Fibroblast of mammary gland (primary cell): Measurements from ENCODE around the gene PLEKHA8.

Experiments
- DNase-seq: peaks from one replicate; pipeline ENCODE4 v3.0.0-alpha.2; 2010; ENCODE audit warnings: low read depth
- H3K4me3 ChIP-seq: 2 replicates; pipeline ENCODE4 v1.5.1; 2011; ENCODE audit warnings: low read depth, mild to moderate bottlenecking, low read length, moderate library complexity; ENCODE audit not compliant: control insufficient read depth
- CTCF ChIP-seq: conservative IDR thresholded peaks from 2 replicates; pipeline ENCODE4 v1.5.1; 2011; ENCODE audit warnings: low read depth, low read length, inconsistent platforms; ENCODE audit not compliant: control insufficient read depth, insufficient read depth

Gene PLEKHA8

GRCh38 chr7:30066687-30067086 lies 38.5 kb downstream of the PLEKHA8 start:
- DNase-seq: no peak
- no peak for TF ChIP-seq CTCF
- H3K4me3 ChIP-seq: no peak overlapping the region

GRCh38 chr7:30068117-30068516 lies 39.9 kb downstream of the PLEKHA8 start:
- DNase-seq: peak; percentile 85
- no peak for TF ChIP-seq CTCF
- no peak overlapping the region for H3K4me3 ChIP-seq

- DNase-seq: no peak
- no peak for TF ChIP-seq CTCF
- no peak overlapping the region for H3K4me3 ChIP-seq
Measured at GRCh38 chr7:30069096-30069867, 41.1 kb downstream of the PLEKHA8 start.

GRCh38 chr7:30070052-30070451 lies 41.8 kb downstream of the PLEKHA8 start:
- no peak for DNase-seq
- no peak for TF ChIP-seq CTCF
- H3K4me3 ChIP-seq: no peak overlapping the region

- H3K4me3 ChIP-seq: no peak overlapping the region
- DNase-seq: no peak
- no peak for TF ChIP-seq CTCF
Measured at GRCh38 chr7:30072735-30073134, 44.5 kb downstream of the PLEKHA8 start.

- peak; percentile 64 for TF ChIP-seq CTCF
- peak; percentile 67 for DNase-seq
- H3K4me3 ChIP-seq: no peak overlapping the region
Measured at GRCh38 chr7:30074422-30075030, 46.3 kb downstream of the PLEKHA8 start.

GRCh38 chr7:30076411-30076810 lies 48.2 kb downstream of the PLEKHA8 start:
- H3K4me3 ChIP-seq: no peak overlapping the region
- TF ChIP-seq CTCF: no peak
- no peak for DNase-seq
